ENCODE measurements around the gene CYB561.

GRCh38 chr17:63430223-63430622 is 15.9 kb downstream of the CYB561 start:
- TF ChIP-seq, protein P1, sequence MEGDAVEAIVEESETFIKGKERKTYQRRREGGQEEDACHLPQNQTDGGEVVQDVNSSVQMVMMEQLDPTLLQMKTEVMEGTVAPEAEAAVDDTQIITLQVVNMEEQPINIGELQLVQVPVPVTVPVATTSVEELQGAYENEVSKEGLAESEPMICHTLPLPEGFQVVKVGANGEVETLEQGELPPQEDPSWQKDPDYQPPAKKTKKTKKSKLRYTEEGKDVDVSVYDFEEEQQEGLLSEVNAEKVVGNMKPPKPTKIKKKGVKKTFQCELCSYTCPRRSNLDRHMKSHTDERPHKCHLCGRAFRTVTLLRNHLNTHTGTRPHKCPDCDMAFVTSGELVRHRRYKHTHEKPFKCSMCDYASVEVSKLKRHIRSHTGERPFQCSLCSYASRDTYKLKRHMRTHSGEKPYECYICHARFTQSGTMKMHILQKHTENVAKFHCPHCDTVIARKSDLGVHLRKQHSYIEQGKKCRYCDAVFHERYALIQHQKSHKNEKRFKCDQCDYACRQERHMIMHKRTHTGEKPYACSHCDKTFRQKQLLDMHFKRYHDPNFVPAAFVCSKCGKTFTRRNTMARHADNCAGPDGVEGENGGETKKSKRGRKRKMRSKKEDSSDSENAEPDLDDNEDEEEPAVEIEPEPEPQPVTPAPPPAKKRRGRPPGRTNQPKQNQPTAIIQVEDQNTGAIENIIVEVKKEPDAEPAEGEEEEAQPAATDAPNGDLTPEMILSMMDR (IDR thresholded peaks at IDR 0.05), result no peak
- TF ChIP-seq EZH2 (IDR thresholded peaks at IDR 0.05; ENCODE audit: borderline replicate concordance, insufficient read depth, low read depth, low read length, poor library complexity, severe bottlenecking), result no peak
